CD4-positive, alpha-beta T cell treated with Interleukin-6 at 100 ng/mL for 8 hours (primary cell): ENCODE measurements around the gene IL17RE.

ENCODE experiments used
- DNase-seq: peaks from one replicate; pipeline ENCODE4 v3.0.0-alpha.2; 2020; ENCODE audit warnings: mixed read lengths, low spot score

The IL17RE gene

DNA sequence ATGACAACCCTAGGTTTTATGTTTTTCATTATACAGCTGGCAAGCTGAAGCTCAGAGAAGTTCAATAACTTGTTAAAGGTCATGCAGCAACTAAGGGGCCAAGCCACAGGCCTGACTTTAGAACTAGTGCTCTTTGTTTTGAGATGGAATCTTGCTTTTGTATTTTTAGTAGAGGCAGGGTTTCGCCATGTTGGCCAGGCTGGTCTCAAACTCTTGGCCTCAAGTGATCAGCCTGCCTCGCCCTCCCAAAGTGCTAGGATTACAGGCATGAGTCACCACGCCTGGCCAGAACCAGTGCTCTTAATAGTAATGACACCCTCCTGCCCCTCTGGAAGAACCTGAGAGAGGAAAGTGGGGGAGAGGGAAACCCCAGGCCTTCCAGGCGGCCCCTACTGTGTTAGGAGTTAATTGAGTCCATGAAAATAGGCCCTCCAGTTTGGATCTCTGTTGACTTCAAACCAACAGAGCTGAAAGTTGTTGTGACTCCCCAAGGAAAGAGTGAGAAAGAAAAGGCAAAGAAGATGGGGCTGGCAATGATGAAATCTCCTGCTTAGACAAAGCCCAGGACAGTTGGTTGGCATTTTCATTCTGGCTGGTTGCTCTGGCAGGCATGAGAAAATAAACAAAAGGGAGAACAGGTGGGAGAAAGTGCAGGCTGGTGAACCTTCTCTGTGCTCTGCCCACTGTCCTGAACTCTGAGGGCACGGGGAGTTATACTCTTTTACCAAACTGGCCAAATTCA lies 53.1 kb downstream of the IL17RE start:
- DNase-seq, result no peak

GRCh38 chr3:9957214-9957613 lies 54.6 kb downstream of the IL17RE start:
- DNase-seq, result no peak

- DNase-seq, result no peak
Observed at GRCh38 chr3:9965200-9965875, 62.7 kb downstream of the IL17RE start.
